Left colon (tissue), 2 donors: ENCODE measurements around the gene SMARCC1. TPM values are rescaled to one million over a fixed set of nuclear protein-coding genes. Genes with fewer than 3 reads are reported as not detected.

ENCODE experiments used
- ATAC-seq: fragments of 200-7000 bp; cut with Tn5 transposase; one replicate; pipeline ENCODE4 v1.9.1; 2020; ENCODE audit warnings: mild to moderate bottlenecking, moderate library complexity
- DNase-seq, 2 donors: peaks; one replicate each; pipeline ENCODE4 v3.0.0-alpha.2; 2020
- intact Hi-C, 2 donors: fragments of 100-400 bp; cut with DNase I in 1 of 2; cut with micrococcal nuclease in 1 of 2; formaldehyde crosslinking; loops; one replicate each; pipeline versions ENCODE4 v1.11.2 to v1.14.0; 2022; cut with DNase I, micrococcal nuclease
- total RNA-seq, 2 donors: library from RNA; stranded (reverse); fragmentation: NEBNext Ultra II Directional; extraction: Animal tissue kit (Norgen Biotek cat#: 25700); gene quantifications; one replicate each; pipeline ENCODE4 v1.2.1, GENCODE V29; 2021
- donor health status: DM: no; HTN: no; CAD: no.
- donor health status: DM: yes; HTN: yes; CAD: no.

SMARCC1 gene
- total RNA-seq, 2 donors from 2014 or later: 55.6 to 66.4 TPM

- DNase-seq: no peak
- ATAC-seq: no peak
- intact Hi-C loops: no loop called here
Observed at GRCh38 chr3:47536221-47536891, 245.3 kb downstream of the SMARCC1 start.

Other genes with a start within 250 kb of the SMARCC1 start
- gene CSPG5, start 203.0 kb downstream of the SMARCC1 start, total RNA-seq: under 1 TPM; 0.46 to 0.47 TPM
- 10 to 100 TPM; 38.6 to 45.5 TPM for gene DHX30, start 21.2 kb upstream of the SMARCC1 start, total RNA-seq
- 100 to 1,000 TPM; 109 to 114 TPM for gene MAP4, start 234.5 kb upstream of the SMARCC1 start, total RNA-seq